Colonic mucosa (tissue), 4 donors: ENCODE results near the gene RDH5. TPM values are rescaled to one million over a fixed set of nuclear protein-coding genes. Genes with fewer than 3 reads are reported as not detected.

ENCODE experiments used
- DNase-seq: peaks from one replicate; pipeline ENCODE4 v3.0.0-alpha.2; 2020
- H3K27ac ChIP-seq: fragments of 200-600 bp; one replicate; pipeline ENCODE4 v1.8.0; 2021
- H3K27me3 ChIP-seq: fragments of 200-600 bp; one replicate; pipeline ENCODE4 v1.8.0; 2021
- H3K36me3 ChIP-seq: fragments of 200-600 bp; one replicate; pipeline ENCODE4 v1.8.0; 2021
- H3K4me1 ChIP-seq: fragments of 200-600 bp; one replicate; pipeline ENCODE4 v1.8.0; 2021; ENCODE audit warnings: mild to moderate bottlenecking
- H3K4me3 ChIP-seq: fragments of 200-600 bp; one replicate; pipeline ENCODE4 v1.8.0; 2021
- H3K9ac ChIP-seq, 2 donors: one replicate each; pipeline ENCODE4 v1.7.0; 2013; ENCODE audit warnings: control low read depth in 2 of 2, low read depth in 2 of 2, low read length in 2 of 2
- H3K9me3 ChIP-seq: fragments of 200-600 bp; one replicate; pipeline ENCODE4 v1.8.0; 2021
- intact Hi-C: fragments of 100-400 bp; cut with DNase I; formaldehyde crosslinking; loops from one replicate; pipeline ENCODE4 v1.14.1; 2022
- total RNA-seq, 2 donors: library from RNA; stranded (reverse); fragmentation: NEBNext Ultra II Directional in 1 of 2; extraction: Animal tissue kit (Norgen Biotek cat#: 25700) in 1 of 2; gene quantifications; one replicate each; pipeline ENCODE4 v1.2.1, GENCODE V29; 2021
- TF ChIP-seq, protein P1 (sequence below): fragments of 200-600 bp; IDR thresholded peaks from one replicate; pipeline ENCODE4 v1.8.0; 2022; ENCODE audit warnings: antibody characterized with exemption, mild to moderate bottlenecking
- donor health status: healthy.
- donor health status: DM: no; HTN: no; CAD: no.
- donor health status: DM: no; HTN: no; CAD: no.

RDH5 gene
- total RNA-seq, 2 donors from 2014 or later: 22.6 to 29.6 TPM

DNA sequence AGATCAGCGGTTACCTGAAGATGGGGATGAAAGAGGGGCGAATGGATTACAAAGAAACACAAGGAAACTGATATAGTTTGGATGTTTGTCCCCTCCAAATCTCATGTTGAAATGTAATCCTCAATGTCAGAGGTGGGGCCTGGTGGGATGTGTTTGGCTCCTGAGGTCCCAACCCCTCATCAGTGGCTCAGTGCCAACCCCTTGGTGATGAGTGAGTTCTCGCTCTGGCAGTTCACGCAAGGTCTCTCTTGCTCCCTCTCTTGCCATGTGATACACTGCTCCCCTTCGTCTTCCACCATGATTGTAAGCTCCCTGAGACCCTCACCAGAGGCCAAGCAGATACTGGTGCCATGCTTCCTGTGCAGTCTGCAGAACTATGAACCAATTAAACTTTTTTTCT lies 40.5 kb upstream of the RDH5 start:
- no peaks in the 10 kb centered on the region for H3K9me3 ChIP-seq
- H3K27ac ChIP-seq: no peak overlapping the region
- no peaks in the 10 kb centered on the region for H3K36me3 ChIP-seq
- H3K4me1 ChIP-seq: peaks cover 4% of the 10 kb centered on the region
- H3K9ac ChIP-seq: no peak overlapping the region
- TF ChIP-seq, protein P1, sequence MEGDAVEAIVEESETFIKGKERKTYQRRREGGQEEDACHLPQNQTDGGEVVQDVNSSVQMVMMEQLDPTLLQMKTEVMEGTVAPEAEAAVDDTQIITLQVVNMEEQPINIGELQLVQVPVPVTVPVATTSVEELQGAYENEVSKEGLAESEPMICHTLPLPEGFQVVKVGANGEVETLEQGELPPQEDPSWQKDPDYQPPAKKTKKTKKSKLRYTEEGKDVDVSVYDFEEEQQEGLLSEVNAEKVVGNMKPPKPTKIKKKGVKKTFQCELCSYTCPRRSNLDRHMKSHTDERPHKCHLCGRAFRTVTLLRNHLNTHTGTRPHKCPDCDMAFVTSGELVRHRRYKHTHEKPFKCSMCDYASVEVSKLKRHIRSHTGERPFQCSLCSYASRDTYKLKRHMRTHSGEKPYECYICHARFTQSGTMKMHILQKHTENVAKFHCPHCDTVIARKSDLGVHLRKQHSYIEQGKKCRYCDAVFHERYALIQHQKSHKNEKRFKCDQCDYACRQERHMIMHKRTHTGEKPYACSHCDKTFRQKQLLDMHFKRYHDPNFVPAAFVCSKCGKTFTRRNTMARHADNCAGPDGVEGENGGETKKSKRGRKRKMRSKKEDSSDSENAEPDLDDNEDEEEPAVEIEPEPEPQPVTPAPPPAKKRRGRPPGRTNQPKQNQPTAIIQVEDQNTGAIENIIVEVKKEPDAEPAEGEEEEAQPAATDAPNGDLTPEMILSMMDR: no peak
- intact Hi-C loops: loop anchor here (5.0 kb wide), 1 partner anchor 43 kb away; the partner anchor contains the start of gene RDH5
- DNase-seq: no peak
- no peak overlapping the region for H3K4me3 ChIP-seq
- no peaks in the 10 kb centered on the region for H3K27me3 ChIP-seq

DNA sequence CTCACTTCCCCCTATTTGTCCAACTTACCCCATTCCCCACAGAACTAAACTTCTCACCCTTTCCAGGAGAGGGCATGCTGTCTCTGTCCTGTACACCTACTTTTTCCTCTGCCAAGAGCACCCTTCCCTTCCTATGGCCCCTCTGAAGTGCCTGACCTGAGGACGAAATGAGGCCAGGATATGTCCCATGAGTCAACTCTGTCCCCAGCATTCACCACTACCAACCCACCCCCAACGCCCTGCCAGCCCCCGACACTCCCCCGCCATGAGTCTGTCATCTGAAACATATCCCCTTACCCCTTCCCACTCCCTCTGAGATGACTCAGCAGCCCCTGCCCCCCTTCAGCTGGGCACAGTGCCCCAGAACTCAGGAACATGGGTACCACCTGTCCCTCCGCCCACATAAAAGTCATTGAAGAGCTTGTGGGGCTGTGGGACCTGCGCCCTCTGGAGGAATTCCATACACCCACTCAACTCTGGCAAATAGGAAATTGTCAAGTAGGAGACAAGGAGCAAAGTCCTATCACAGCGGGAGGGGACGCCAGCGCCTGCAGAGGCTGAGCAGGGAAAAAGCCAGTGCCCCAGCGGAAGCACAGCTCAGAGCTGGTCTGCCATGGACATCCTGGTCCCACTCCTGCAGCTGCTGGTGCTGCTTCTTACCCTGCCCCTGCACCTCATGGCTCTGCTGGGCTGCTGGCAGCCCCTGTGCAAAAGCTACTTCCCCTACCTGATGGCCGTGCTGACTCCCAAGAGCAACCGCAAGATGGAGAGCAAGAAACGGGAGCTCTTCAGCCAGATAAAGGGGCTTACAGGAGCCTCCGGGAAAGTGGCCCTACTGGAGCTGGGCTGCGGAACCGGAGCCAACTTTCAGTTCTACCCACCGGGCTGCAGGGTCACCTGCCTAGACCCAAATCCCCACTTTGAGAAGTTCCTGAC lies 38.8 kb upstream of the RDH5 start:
- Histone ChIP-seq H3K4me1 (peaks cover 4% of the 10 kb centered on the region), H3K36me3 (no peaks in the 10 kb centered on the region), H3K9ac (peak overlapping the region in 1 of 2 donors; percentile 94), H3K27ac (no peak overlapping the region), H3K4me3 (peak overlapping the region; percentile 46), H3K27me3 (no peaks in the 10 kb centered on the region), H3K9me3 (no peaks in the 10 kb centered on the region)
- intact Hi-C loops: loop anchor here (5.0 kb wide), 1 partner anchor 41 kb away; the partner anchor contains the start of gene RDH5
- TF ChIP-seq, protein P1: peak; percentile 49
- peak; percentile 90 for DNase-seq

DNA sequence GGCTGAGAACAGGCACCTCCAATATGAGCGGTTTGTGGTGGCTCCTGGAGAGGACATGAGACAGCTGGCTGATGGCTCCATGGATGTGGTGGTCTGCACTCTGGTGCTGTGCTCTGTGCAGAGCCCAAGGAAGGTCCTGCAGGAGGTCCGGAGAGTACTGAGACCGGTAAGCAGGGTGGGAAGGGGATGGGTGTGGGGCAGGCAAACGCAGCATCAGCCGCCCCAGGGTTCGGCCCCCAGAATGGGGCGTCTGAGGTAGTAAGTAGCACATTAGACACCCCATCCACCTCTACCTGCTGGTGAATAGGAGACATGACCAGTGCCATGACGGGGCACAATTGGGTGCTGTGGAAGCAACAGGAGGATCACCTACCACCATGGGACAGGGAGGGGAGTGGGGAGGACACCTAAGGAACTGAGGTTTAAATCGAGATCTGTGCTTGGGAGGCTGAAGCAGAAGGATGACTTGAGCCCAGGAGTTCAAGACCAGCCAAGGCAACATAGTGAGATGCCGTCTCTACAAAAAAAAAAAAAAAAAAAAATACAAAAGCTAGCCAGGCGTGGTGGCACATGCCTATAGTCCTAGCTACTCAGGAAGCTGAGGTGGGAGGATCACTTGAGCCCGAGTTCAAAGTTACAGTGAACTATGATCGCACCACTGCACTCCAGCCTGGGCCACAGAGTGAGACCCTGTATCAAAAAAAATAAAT lies 38.0 kb upstream of the RDH5 start:
- Histone ChIP-seq H3K9me3 (no peaks in the 10 kb centered on the region), H3K27ac (no peak overlapping the region), H3K36me3 (no peaks in the 10 kb centered on the region), H3K9ac (peak overlapping the region in 1 of 2 donors; percentile 94), H3K4me1 (peaks cover 4% of the 10 kb centered on the region), H3K27me3 (no peaks in the 10 kb centered on the region), H3K4me3 (peak overlapping the region; percentile 46)
- TF ChIP-seq, protein P1: no peak
- intact Hi-C loops: loop anchor here (5.0 kb wide), 1 partner anchor 40 kb away; the partner anchor contains the start of gene RDH5
- DNase-seq: no peak

DNA sequence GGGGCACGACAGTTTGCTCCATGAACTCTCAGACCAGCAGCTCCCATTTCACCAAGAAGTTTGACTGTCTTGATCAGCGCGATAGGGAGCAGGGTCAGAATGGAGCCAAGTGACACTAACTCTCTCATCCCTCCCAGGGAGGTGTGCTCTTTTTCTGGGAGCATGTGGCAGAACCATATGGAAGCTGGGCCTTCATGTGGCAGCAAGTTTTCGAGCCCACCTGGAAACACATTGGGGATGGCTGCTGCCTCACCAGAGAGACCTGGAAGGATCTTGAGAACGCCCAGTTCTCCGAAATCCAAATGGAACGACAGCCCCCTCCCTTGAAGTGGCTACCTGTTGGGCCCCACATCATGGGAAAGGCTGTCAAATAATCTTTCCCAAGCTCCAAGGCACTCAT lies 36.5 kb upstream of the RDH5 start:
- no peak overlapping the region for H3K9ac ChIP-seq
- H3K4me3 ChIP-seq: no peak overlapping the region
- DNase-seq: no peak
- intact Hi-C loops: loop anchor here (5.0 kb wide), 1 partner anchor 39 kb away; the partner anchor contains the start of gene RDH5
- TF ChIP-seq, protein P1: no peak
- no peaks in the 10 kb centered on the region for H3K36me3 ChIP-seq
- H3K9me3 ChIP-seq: no peaks in the 10 kb centered on the region
- no peak overlapping the region for H3K27ac ChIP-seq
- peaks cover 4% of the 10 kb centered on the region for H3K4me1 ChIP-seq
- H3K27me3 ChIP-seq: no peaks in the 10 kb centered on the region

DNA sequence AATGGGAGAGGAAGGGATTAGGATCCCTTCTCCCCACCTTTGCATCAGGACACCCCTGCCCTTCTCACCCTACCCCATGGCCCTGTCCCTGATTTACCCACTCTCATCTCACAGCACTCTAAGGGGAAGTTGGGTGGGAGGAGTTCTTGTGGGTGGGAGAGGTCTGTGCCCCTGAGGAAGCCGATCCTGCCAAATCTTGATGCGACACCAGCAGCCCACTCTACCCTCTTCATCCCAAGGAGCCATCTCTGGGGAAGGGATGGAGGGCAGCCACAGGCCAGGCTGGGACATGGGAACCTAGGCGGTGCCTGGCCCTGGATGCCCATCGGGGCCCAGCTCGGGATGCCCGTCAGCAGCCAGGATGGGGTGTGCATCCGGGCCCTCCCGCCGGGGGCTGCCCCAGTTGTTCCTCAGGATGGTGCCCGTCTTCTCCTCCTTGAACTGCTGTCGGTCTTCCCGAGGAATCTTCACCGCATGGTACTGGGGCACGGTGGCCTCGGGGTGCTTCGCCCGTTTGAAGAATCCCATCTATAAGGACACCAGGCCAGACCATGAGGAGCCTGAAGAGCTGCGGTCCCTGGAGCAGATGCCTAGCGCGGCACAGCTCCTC lies 35.3 kb upstream of the RDH5 start:
- H3K27me3 ChIP-seq: no peaks in the 10 kb centered on the region
- no peaks in the 10 kb centered on the region for H3K36me3 ChIP-seq
- no peak overlapping the region for H3K27ac ChIP-seq
- no peak for DNase-seq
- H3K9ac ChIP-seq: no peak overlapping the region
- TF ChIP-seq, protein P1: no peak
- intact Hi-C loops: loop anchor here (5.0 kb wide), 1 partner anchor 37 kb away; the partner anchor contains the start of gene RDH5
- H3K9me3 ChIP-seq: no peaks in the 10 kb centered on the region
- peaks cover 4% of the 10 kb centered on the region for H3K4me1 ChIP-seq
- H3K4me3 ChIP-seq: no peak overlapping the region
